NCI-H2196 treated with DMSO at 0.1 percent for 48 hours (cell line): ENCODE results near the gene USO1.
"Not testable (repeated sequence)": the region's sequence is repeated elsewhere in the genome, so short reads cannot be mapped to it uniquely, and the experiment has no call there.

Experiments
- DNase-seq: peaks from one replicate; lab custom pipeline; 2025; ENCODE audit not compliant: unreplicated experiment; lab: John Stamatoyannopoulos, UW

USO1 gene

DNA sequence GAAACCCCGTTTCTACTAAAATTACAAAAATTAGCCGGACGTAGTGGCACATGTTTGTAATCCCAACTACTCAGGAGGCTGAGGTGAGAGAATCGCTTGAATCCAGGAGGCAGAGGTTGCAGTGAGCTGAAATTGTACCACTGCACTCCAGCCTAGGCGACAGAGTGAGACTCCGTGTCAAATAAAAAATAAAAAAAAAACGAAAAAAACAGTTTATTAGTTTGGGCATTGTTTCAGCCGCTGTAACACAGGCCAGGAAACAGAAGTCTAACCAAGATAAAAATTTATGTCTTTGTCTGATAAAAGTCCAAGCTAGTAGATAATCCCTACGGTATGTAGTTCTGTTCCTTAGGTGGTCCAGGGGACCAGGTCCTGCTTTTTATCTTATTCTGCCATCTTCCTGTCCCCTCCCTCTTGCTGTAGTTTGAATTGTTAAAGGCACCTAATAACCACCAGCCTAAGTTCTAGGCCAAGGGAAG, 21.4 kb downstream of the USO1 start:
- no peak for DNase-seq

- DNase-seq: no peak
These were observed 28.3 kb downstream of the USO1 start for GRCh38 chr4:75752637-75753036.

DNA sequence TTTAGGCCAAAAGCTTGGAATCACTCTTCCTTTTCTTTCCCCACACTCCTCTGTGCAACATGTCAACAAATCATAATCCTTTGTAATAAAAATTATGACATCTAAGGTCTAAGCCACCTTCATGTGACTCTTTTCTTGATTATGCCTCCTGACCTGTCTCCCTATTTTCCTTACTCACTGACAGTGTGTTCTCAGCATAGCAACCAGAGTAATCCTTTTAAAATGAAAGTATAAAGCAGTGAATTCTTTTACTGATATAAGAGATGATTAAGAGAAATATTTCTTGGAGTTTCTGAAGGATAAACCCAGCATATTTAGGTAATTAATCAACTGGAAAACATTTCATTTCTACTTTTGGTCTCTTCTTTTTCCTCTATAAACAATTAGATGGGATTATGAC, 44.7 kb downstream of the USO1 start:
- no peak for DNase-seq

DNA sequence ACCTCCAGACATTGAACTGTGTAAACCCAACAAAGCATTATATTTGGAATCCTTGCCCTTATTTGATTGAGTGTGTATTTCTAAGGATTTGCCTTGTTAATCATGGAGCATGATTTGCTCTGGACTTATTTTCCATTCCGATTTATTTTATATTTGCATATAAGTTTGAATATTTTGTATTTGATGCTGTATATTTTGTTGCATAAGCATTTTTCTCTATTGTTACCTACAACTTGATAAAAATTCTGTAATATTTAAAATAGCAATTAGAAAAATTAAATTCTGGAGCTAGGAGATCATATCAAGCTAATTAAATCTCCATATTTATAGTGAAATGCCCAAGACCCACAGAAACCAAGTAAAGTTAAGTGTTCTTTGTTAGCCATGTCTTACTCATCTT, 47.2 kb downstream of the USO1 start:
- DNase-seq: no peak

DNA sequence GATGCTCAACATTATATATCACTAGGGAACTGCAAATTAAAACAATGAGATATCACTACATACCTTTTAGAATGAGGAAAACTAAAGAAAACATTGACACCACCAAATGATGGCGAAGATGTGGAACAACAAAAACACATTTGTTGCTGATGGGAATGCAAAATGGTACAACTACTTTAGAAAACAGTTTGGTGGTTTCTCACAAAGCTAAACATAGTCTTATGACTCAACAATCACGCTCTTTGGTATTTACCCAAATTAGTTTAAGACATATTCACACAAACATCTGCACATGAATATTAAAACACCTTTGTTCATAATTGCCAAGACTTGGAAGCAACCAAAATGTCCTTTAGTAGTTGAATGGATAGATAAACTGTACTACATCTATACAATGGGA, 53.2 kb downstream of the USO1 start:
- DNase-seq: no peak

GRCh38 chr4:75779105-75779757, 54.9 kb downstream of the USO1 start:
- no peak for DNase-seq

- no peak for DNase-seq
These were observed 56.9 kb downstream of the USO1 start for GRCh38 chr4:75781305-75781704.

DNA sequence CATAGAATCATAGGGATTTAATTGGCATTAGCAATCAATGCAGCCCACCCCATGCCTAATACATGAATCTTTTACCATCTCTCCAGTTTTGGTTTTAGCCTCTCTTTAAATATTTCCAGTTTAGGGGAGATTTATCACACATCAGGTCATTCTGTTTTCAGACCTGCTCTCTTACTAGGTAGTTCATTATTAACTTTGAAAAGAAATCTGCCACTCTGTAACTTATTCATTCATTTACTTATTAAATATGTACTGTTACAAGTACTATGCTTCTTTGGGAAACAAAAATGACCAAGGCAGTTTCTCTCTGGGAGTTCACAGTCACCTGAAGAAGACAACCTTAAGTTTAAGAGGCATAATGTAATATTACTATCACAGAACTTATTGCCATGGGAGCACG, 62.1 kb downstream of the USO1 start:
- no peak for DNase-seq

- DNase-seq: no peak
These were observed 62.6 kb downstream of the USO1 start for GRCh38 chr4:75786938-75787337.

GRCh38 chr4:75790024-75790423, 65.6 kb downstream of the USO1 start:
- no peak for DNase-seq

- no peak for DNase-seq
These were observed 76.6 kb downstream of the USO1 start for GRCh38 chr4:75800972-75801371.

DNA sequence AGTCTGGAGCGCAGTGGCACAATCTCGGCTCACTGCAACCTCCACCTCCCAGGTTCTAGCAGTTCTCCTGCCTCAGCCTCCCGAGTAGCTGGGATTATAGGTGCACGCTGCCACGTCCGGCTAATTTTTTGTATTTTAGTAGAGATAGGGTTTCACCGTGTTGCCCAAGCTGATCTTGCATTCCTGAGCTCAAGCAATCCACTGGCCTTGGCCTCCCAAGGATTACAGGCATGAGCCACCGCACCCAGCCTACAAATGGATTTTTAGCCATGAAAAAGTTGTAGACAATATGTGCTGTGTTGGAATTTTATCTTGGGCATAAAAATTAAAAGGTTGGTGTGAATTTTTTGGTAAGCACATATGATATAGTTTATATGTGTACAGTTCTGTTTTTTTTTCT, 81.7 kb downstream of the USO1 start:
- DNase-seq: not testable (repeated sequence)

GRCh38 chr4:75817901-75818300, 93.5 kb downstream of the USO1 start:
- DNase-seq: no peak

GRCh38 chr4:75819121-75819520, 94.7 kb downstream of the USO1 start:
- no peak for DNase-seq

- DNase-seq: no peak
These were observed 95.8 kb downstream of the USO1 start for GRCh38 chr4:75820197-75820596.

- no peak for DNase-seq
These were observed 96.3 kb downstream of the USO1 start for GRCh38 chr4:75820676-75821075.

DNA sequence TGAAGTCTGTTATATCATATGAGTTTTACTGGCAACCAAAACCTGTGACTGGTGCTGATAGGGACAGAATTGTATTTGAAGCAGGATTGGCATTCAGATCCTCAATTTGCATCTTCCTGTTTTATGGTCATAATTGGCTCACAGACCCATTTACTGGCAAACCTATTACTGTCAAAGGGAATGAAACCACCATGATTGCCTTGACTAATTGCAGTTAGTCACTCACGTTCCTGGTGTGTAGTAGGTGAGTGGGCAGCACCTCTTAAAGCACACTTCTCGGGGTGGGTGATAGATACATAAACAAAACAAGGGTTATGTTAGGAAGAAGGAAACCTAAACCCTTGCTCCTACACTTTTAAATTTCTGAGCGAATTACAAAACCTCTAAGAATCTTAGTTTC, 96.8 kb downstream of the USO1 start:
- DNase-seq: no peak

DNA sequence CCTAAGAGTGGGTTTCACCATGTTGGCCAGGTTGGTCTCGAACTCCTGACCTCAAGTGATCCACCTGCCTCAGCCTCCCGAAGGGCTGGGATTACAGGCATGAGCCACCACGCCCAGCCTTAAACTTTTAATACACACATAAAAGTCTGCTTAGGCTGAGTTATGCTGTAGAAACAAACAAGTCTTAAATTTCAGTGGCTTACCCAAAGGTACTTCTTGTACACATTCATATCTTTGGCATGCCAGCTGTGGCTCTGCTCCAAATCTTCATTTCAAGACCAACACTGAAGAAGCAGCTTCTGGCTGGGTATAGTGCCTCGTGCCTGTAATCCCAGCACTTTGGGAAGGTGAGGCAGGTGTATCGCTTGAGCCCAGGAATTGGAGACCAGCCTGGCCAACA, 97.6 kb downstream of the USO1 start:
- no peak for DNase-seq

DNA sequence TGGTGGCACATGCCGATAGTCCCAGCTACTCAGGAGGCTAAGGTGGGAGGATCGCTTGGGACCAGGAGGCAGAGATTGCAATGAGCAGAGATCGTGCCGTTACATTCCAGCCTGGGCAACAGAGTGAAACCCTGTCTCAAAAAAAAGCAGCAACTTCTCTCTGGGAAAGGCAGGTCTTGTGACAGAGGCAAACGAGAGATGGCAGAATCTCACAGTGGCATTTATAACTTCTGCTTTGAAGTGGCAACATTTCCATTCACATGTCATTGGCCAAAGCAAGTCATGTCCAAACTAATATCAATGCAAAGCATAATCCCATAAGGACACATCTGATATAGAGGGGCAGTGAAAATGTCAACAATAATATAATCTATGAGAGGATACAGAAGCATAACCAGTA, 98.0 kb downstream of the USO1 start:
- no peak for DNase-seq

DNA sequence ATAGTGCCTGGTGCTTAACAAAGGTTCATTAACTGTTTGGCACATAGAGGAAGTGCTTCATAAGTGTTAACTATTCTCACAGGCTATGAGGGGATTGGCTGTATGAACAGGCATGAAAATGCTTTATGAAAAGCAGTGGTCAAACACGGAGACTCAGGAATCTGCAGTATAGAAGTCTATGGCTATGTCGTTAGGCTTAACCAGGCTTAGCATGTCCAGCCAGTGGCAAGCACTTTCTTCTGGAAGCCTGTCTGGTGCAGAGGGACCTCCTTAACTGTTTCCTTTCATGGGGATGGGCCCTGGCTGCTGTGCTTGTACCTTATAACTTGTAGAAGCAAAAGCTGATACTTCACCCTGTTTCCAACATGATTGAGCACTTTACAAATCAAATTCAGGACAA, 99.4 kb downstream of the USO1 start:
- DNase-seq: no peak

- DNase-seq: no peak
These were observed 106.5 kb downstream of the USO1 start for GRCh38 chr4:75830906-75831305.

DNA sequence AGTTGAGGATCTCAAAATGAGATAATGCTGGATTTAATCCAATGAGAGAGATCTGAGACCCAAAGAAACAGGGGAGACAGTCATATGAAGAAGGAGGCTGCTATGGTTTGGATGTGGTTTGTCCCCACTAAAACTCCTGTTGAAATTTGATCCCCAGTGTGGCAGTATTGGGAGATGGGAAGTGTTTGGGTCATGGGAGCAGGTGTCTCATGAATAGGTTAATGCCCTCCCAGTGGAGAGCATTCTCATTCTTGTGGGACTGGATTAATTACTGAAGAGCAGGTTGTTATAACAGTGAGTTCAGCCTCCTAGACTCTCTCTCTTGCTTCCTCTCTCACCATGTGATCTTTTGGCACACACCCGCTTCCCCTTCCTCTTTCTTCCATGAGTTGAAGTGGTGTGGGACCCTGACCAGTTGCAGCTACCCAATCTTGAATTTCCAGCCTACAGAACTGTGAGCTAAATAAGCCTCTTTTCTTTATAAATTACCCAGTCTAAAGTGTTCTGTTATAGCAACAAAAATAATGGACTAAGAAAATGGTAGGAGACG, 107.6 kb downstream of the USO1 start:
- no peak for DNase-seq

- no peak for DNase-seq
These were observed 109.9 kb downstream of the USO1 start for GRCh38 chr4:75834095-75834771.
